ENCODE data around the gene ARHGAP26.

- TF ChIP-seq CTCF (conservative IDR thresholded peaks at IDR 0.05 in 1 of 2, IDR thresholded peaks at IDR 0.05 in 1 of 2; ENCODE audit: low read depth in 1 of 2, low read length in 2 of 2) (no peak), EZH2 (IDR thresholded peaks at IDR 0.05; ENCODE audit: low read length, missing control alignments) (no peak)
These were observed 55.4 kb downstream of the ARHGAP26 start for GRCh38 chr5:142825378-142826089.
